HG02938 (cell line): Measurements from ENCODE around the gene PDE5A.
A peak's percentile ranks its signal among the peaks of the same experiment; 100 is the strongest.
"Not testable (repeated sequence)": the region's sequence is repeated elsewhere in the genome, so short reads cannot be mapped to it uniquely, and the experiment has no call there.

Experiments used
- ATAC-seq: cut with Tn5 transposase; IDR thresholded peaks from one replicate; pipeline ENCODE4 v1.9.1; 2021; ENCODE audit warnings: mild to moderate bottlenecking, moderate library complexity; ENCODE audit not compliant: unreplicated experiment

The PDE5A gene

DNA sequence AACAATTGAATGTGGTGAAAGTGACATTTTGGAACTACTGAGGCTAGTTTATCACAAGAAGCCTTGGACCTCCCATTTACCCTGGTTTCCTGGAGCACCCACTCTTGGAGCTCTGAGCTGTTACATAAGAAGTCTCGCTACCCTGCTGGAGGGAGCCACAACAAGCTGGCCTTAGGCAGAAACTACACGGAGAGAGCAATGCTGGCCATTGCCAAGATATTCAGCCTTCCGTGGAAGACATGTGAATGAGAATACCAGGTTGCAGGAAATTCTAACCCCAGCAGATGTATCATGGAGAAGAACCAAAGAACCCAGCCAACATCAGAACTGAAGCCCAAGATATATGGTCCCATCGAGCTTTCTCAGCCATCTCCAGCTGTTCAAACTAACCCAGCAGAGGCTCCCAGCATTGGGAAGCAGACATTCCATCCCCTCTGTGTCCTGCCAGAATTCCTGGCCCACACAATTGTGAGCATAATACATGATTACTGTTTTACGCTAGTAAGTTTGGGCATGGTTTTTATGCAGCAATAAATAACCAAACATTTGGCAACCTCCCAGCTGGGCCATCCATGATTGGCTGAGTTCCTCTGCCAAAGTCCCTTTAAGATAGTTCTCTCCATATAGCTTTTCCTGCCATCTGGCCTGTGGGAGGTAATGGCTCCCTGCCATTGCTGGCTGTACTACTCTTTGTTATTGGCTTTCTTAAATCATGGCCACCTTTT is 17.9 kb upstream of the PDE5A start:
- ATAC-seq: no peak

DNA sequence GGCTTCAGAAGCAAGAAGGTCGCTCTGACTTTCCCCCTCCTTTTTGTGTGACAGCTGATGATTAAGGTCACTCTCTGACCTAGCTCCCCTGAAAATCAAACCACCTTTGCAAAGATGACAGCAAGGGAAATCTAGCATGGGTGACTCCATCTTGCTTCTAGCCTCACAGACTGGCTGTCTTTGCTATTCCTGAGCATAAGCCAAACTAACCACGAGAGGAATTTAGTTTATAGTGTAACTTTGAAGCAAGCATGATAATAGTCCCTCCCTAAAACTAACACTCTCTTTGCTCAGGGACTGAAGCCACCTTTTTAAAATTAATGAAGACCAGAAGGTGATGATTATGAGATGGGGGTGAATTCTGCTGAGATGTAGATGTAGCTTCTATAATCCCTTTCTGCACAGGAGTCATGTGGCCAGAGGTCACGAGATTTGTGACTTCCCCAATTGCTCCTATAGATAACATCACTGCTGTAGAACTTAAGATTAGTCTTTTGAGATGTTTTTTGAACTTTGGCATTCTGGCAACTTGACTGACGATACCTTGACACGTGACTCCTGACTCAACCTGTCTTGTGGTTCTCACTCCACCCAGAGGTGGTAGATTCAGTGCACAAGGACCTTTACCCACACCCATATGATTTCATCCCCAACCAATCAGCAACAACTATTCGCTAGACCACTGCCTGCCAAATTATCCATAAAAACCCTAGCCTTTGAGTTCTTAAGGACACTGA is 14.9 kb upstream of the PDE5A start:
- ATAC-seq: no peak

DNA sequence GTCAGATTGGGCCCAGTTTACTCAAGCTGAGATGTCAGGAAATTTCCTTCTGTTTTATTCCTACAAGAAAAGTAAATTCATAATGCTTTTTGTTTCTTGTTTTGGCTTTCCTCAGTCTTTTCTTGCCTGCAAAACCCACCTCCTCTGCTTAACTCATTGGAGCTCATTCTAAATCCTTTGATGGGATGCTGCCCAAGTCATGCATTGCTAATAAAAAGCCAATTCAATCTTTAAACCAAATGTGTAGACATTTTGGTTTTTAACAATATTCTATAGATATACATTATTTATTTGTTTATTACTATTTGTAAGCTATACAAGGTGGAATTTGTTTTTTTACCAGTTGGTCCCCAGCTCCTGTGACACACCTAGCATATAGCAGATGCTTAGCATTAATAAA is 13.2 kb upstream of the PDE5A start:
- ATAC-seq: no peak

DNA sequence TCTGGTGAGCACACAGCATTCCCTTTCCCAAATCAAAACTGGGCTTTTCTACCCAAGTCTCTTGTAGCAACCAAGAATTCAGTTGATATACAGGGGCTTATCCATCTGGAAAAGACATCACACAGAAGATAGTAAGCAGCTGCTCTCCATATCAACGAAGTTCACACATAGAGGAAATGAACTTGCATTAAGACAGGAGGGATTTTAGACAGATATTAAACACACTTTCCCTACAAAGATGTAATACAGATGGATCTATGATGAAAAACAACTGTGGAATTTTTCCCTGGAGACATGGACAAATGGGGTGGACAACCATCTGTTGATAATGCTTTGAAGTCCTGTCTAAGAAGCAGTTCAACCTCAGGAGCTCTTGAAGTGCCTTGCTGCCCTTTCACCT is 9.8 kb upstream of the PDE5A start:
- no peak for ATAC-seq

DNA sequence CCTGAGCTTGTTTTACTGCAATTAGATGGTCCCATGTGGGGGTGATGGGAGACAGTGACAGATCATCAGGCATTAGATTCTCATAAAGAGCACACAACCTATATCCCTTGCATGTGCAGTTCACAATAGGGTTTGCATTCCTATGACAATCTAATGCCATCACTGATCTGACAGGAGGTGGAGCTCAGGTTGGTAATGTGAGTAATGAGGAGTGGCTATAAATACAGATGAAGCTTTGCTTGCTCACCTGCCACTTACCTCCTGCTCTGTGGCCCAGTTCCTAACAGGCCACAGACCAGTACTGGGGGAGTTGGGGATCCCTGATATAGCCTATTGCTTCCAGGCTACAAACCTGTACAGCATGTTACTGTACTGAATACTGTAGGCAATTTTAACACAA is 8.2 kb upstream of the PDE5A start:
- not testable (repeated sequence) for ATAC-seq

DNA sequence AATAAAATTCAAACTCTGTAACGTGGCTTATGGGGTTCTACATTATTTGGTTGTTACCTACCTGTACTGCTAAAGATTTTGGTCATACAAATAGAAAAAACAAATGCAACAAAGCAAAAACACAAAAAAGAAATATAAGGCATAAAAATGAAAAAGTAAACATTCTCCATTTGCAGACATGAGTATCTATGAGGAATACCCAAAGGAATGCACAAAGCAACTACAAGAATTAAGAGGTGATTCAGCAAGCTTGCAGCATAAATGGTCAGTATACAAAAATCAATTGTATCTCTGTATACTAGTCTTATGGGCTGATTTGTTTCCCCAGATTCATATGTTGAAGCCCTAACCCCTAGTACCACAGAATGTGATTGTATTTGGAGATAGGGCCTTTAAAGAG is 3.6 kb upstream of the PDE5A start:
- no peak for ATAC-seq

DNA sequence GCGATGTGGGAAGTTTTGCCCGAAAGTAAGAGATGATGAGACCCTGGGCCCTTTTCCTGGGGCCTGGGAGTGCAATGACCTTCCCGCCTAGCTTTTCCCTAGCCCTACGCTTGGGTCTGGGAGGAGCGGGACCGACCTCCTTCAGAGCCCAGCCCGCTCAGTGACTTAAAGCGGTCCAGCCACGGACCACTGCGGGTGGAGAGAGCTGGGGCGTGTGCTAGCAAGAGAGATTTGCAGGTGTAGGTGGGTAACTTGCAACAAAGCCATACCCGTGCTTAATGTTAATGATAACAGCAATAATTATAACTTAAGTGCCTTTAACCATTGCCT is 503 bp upstream of the PDE5A start:
- peak; percentile 31 for ATAC-seq

DNA sequence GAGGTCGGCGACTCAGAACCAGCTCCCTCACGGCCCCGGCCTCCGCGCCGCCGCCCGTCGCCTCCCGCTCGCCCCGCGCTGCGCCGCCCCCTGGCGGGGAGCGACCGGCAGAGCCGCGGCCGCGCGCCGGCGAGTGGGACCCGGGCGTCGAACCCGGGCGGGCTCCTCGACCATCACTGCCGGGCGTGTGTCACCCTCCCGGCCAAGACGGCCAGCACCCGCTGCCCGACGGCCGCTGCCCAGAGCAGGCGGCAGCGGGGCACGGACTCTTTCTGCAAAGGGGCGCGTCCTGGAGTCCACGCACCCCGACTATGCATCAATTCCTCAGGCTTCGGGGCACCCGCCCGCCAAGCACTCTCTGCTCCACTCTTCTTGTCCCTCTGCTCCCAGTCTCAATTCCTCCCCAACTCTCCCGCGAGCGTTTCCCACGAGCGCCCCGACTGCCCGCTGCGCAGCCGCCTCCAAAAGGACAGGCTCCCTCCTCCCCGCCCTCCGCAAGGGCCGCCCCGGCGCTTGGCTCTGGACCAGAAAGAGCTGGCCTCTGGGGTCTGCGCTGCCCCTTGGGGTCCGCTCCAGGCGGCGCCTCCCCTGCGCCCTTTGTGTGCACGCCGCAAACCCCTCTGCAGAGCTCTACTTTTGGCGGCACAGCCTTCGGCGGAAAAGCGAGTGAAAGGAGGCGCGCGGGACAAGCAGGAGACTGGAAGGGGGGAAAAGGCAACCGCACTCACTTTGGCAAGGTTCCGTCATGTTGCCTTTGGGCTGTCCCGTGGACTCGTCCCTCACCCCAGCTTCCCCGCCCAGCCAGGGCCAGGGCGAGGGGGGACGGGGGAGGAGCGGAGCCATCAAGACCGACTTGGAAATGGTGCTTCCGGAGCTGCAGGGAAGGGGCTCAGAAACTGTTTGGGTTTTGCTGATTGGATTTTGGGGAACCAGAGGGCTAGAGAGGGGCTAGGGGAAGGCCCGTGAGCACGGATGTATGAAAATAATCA is 1.0 kb downstream of the PDE5A start:
- ATAC-seq: peak; percentile 52

DNA sequence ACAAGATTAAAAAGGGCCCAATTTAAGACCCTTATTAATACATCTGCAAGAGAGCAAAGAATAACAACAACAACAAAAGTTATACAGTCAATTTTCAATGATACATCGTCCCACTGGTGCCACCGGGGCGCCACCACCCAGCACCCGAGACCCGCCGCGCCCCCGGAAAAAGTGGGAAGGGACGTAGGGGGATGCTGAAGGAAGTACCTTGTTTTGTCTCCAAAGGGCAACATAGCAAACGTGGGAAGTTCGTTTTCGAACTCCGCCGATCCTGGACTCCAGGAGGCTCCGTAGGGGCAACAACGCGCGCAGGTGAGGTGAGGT is 1.7 kb downstream of the PDE5A start:
- ATAC-seq: no peak

DNA sequence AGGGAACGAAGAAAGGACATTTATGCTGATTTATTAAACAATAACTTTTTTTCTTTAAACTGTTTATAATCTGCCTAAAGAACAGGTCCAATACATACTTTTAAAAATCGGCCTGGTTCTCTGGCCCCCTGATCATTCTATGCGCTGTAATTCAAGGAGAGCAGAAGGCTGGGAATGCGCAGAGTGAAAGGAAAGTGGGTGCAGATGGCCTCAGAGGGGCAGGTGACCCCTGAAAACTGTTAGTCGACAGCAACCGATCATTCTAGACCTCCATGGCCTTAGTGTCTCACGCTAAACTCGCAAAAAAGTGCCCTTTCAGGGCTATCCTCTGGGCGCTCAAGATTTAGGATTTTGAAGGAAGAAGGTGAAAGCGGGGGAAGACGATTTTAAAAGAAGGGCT is 2.2 kb downstream of the PDE5A start:
- ATAC-seq: no peak

DNA sequence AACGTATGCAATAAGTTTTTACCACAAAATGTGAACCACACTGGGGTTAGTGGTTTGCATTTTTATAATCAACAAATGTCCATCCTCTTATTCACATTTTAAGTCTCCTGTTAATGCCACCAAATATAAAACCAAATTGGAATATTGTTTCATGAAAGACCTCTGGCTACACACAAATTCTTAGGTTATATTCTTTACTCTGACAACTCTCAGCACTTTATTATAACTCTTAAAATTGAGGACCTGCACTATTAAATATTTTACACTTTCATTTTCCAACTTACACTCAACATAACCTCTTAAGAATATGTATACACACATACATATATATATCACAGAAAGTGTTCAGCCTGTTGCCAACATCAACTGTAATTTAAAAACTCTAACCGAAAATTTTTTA is 2.8 kb downstream of the PDE5A start:
- no peak for ATAC-seq

DNA sequence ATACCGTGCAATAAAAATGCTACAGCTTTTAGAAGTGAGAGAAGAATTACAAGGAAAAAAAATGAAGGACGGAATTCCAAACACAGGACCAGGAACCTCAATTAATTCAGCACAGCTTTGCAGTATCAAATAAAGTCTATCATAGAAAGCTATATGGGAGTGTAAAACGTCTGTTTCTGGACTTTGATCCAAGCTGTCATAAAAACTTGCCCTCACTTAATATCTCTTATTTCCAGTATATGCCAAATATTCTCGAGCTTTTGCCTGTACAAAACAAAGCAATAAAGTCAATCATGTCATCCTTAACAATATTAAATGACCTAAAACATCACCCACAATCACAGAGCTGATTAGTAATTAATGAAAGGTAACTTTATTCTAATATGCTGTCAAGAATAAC is 4.2 kb downstream of the PDE5A start:
- no peak for ATAC-seq

DNA sequence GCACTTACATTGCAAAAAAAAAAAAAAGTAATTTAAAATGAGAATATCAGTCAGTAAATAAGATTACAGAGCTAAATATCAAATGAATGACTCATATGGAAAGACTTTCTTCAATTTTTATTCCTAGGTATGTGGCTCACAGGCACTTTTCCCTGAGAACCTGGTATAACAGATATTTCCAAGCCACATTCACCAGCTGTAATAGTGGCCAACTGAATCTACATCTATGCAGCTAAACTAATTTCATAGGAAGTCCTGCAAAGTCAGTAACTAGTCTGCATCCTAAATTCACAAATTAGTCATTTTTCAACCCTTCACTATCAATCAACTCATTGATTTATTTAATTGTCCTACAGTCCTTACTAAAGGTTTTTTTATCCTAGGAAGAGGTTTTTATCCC is 5.6 kb downstream of the PDE5A start:
- no peak for ATAC-seq

DNA sequence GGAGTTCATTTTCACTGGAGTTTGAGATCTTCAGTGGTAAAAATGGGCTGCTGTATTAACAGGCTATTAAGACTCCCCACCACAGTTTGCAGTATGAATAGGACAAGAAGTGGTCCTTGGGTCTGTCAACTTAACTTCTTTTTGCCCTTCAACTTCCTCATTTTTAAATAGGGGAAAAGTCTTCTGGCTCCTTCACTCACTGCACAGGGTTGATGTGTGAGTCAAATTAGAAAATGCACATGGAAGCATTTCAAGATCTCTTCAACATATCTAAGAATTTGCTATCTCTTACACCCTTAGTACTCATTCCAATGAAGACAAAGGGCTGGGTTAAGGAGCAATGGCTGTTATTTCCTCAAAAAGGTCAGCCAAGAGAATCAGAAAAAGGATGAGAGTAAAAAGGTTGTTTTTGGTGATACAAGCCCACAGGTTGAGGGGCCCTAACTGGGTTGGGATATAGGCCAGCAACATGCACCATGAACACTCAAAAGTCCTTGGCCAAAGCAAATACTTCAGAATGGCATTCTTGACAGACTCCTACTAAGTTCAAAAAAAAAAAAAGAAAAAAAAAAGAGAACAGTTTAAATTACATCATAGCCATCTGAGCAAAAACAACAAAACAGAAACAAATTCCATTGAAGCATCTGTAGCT is 13.4 kb downstream of the PDE5A start:
- ATAC-seq: no peak

DNA sequence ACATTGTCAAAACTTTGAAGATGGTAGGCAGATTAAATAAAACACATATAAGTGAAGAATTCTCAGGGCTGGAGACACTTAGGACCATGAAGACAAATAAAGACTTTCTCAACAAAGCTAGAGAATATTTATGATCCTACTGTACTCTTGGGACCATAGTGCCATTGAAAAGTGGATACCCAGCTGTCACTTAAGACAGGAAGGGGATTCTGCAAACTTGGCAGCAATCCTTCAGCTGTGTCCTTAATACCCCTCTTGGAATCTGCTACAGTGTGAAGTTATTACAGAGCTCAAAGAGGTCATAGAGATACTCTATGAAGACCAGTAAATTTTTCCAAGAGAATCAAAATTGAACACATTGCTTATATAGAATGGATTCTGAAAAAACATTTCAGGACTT is 24.3 kb downstream of the PDE5A start:
- ATAC-seq: no peak

DNA sequence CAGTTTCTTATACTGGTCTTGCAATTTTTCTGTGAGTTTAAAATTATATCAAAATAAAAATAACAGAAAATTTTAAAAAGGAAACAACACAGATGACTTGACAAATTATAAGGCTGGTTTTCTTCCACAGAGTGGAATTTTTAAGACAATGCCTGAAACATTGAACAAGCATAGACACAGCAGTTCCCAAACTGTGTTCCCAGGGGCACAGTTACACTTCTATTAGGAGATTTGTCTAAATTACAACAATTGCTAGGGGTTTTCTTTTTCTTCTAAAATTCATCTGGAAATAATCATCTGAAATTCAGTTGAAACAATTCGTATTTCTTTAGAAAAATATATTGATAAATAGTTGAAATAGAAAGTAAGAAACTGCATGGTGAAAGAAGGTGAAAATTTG is 26.2 kb downstream of the PDE5A start:
- ATAC-seq: no peak

DNA sequence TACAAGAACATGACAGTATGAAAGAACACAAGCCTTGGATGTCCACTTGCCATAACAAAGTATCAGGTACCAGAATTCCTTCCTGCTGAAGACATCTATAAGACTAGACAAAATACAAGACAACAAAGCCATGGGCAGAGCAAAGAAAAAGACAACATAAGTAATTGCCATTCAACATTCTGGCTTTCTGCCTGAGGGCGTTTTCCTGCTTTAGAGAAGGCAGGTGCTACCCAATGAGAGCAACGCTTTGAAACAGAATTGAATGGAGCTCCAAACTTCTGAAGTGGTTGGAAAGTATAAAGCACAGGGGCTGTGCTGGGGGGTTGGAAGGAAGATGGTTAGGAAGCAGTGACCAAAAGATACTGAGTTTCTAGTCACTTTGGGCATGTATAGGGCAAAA is 30.1 kb downstream of the PDE5A start:
- ATAC-seq: no peak

DNA sequence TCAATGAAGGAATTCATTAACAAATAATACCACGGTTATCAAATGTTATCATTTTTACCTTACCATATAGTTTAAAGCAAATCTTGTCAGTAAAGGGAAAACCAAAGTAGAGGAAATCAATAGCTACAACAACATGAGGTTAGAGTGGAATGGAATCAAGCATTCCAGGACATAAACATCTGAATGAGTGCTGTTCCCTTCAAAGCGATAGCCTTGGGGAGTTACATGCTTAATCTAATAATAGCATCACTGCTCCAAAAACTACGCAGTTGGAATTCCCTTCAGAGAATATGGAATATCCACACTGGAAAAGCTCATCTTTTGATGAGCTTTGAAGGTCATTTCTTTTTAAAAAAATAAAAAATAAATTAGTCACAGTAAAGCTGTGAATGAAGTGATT is 31.2 kb downstream of the PDE5A start:
- ATAC-seq: no peak

DNA sequence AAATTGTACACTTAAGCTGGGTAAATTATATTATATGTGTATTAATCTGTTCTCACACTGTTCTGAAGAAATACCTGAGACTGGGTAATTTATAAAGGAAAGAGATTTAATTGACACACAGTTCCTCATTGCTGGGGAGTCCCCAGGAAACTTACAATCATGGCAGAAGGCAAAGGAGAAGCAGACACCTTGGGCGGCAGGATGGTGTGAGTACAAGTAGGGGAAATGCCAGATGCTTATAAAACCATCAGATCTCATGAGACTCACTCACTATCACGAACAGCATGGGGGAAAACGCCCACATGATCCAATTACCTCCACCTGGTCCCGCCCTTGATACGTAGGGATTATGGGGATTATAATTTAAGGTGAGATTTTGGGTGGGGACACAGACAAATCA is 34.9 kb downstream of the PDE5A start:
- no peak for ATAC-seq

DNA sequence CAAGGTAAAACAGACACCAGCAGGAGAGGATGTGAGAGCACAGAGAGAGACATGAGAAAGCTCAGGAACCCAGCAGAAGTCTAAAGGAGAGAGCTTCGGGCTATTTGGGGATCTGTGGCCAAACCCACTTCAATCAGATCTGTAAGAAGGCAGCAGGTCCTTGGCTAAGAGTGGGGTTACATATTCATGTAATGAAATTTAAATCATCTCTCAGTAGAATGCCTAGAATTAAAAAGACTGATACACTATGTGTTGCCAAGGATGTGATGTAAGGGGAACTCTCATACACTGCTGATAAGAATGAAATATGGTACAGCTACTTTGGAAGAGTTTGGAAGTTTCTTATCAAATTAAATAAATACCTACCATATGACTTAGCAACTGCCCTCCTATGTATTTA is 35.8 kb downstream of the PDE5A start:
- ATAC-seq: no peak

DNA sequence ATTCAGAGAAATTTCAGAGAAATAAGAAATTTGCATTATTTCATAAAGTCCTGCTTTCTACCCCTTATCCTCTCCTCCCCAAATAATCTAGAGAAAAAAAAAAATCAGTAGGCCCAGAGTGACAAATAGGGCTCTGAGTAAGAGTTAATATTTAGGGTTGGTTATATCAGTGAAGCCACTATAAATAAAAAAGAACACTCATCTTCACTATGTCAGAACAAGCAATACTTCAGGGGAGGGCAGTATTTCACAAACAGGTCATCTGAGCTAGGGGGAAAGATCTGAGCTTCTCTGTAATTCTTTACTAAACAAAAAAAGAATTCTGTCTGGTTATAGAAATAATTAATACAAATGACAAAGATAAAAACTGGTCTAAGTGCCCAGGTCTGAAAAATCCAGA is 39.4 kb downstream of the PDE5A start:
- ATAC-seq: no peak
